Fibroblast of lung (primary cell): Measurements from ENCODE around the gene SEC61A1. TPM values are rescaled to one million over a fixed set of nuclear protein-coding genes. Genes with fewer than 3 reads are reported as not detected.

Source experiments
- DNase-seq, 2 donors: peaks; one replicate each; pipeline versions ENCODE4 v3.0.0 to v3.0.0-alpha.2; 2010; ENCODE audit warnings: low read depth in 2 of 2
- H2AFZ ChIP-seq: 2 replicates; pipeline ENCODE4 v1.5.1; 2012; ENCODE audit warnings: low read length, control low read depth, inconsistent platforms
- H3K27ac ChIP-seq: 2 replicates; pipeline ENCODE4 v1.5.1; 2011; ENCODE audit warnings: low read length, control low read depth; ENCODE audit not compliant: insufficient read depth
- H3K27me3 ChIP-seq: 2 replicates; pipeline ENCODE4 v1.5.1; 2011; ENCODE audit warnings: mild to moderate bottlenecking, low read length; ENCODE audit not compliant: control insufficient read depth, insufficient read depth
- H3K36me3 ChIP-seq: 2 replicates; pipeline ENCODE4 v1.5.1; 2011; ENCODE audit warnings: low read length; ENCODE audit not compliant: control insufficient read depth, insufficient read depth
- H3K4me1 ChIP-seq: 2 replicates; pipeline ENCODE4 v1.5.1; 2011; ENCODE audit warnings: low read length; ENCODE audit not compliant: control insufficient read depth, insufficient read depth; ENCODE audit errors: extremely low read depth
- H3K4me2 ChIP-seq: 2 replicates; pipeline ENCODE4 v1.5.1; 2011; ENCODE audit warnings: low read length, control low read depth; ENCODE audit not compliant: insufficient read depth; ENCODE audit errors: extremely low read depth
- H3K4me3 ChIP-seq, 4 experiments: fragments of 200-600 bp in 1 of 4; sonication (generic) in 1 of 4; replicated peaks in 1 of 4; 2 replicates each; pipeline ENCODE4 v1.5.1; 2011 to 2016; ENCODE audit warnings: low read length in 4 of 4, low read depth in 3 of 4, mild to moderate bottlenecking in 3 of 4, control low read depth in 2 of 4, inconsistent platforms in 1 of 4, mixed read lengths in 1 of 4; ENCODE audit not compliant: insufficient read depth in 1 of 4; ENCODE audit errors: control extremely low read depth in 1 of 4
- H3K79me2 ChIP-seq: 2 replicates; pipeline ENCODE4 v1.5.1; 2012; ENCODE audit warnings: mild to moderate bottlenecking, low read length, inconsistent platforms; ENCODE audit not compliant: control insufficient read depth, insufficient read depth
- H3K9ac ChIP-seq: 2 replicates; pipeline ENCODE4 v1.5.1; 2011; ENCODE audit warnings: mild to moderate bottlenecking, low read length, control low read depth; ENCODE audit not compliant: insufficient read depth
- H3K9me3 ChIP-seq: 2 replicates; pipeline ENCODE4 v1.5.1; 2012; ENCODE audit warnings: low read depth, low read length; ENCODE audit not compliant: control insufficient read depth, insufficient read depth
- H4K20me1 ChIP-seq: 2 replicates; pipeline ENCODE4 v1.5.1; 2011; ENCODE audit warnings: low read length; ENCODE audit not compliant: control insufficient read depth, insufficient read depth; ENCODE audit errors: extremely low read depth
- EZH2 ChIP-seq: IDR thresholded peaks from 2 replicates; pipeline ENCODE4 v1.5.1; 2012; ENCODE audit warnings: low read length, control low read depth, mild to moderate bottlenecking; ENCODE audit errors: missing control alignments
- polyA plus RNA-seq, 2 donors: library from polyadenylated mRNA; depleted of rRNA in 1 of 2; stranded (reverse) in 1 of 2; unstranded in 1 of 2; fragments of >200 nt; gene quantifications; 2 replicates each; pipeline ENCODE4 v1.2.1, GENCODE V29; 2011 to 2012; ENCODE audit warnings: missing spikeins in 1 of 2
- total RNA-seq: library from RNA; depleted of rRNA; stranded (reverse); fragments of >200 nt; gene quantifications from 2 replicates; pipeline ENCODE4 v1.2.1, GENCODE V29; 2014
- TF ChIP-seq, protein P1 (sequence below), 2 donors: IDR thresholded peaks in 1 of 2; conservative IDR thresholded peaks in 1 of 2; 1 replicate in 1 of 2; 2 replicates in 1 of 2; pipeline ENCODE4 v1.5.1; 2011 to 2012; ENCODE audit warnings: low read length in 2 of 2, control low read depth in 1 of 2, inconsistent platforms in 1 of 2, low read depth in 1 of 2, mild to moderate bottlenecking in 1 of 2

Gene SEC61A1
- total and polyA plus RNA-seq, 2 donors (not counting 1 experiment from before 2014, with no cell fraction given) = 398 to 509 TPM

DNA sequence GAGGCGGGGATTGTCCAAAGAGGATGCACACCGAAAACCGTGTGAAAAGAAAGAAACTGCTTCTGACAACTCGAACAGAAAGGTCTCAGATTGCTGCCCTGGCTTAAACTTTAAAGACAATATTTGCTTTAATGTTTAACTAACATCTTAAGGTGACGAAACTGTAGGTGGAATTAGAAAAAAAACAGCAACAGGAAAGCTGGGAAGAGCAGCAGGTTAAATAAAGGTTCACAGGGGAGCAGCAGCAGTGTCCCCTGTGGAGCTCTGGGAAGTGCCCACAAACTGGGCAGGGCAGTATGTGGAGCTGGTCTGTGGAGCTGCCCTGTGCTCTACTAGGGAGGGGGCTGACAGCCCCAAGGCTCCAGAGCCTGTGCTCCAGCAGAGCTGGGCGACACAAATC, 46.0 kb downstream of the SEC61A1 start:
- TF ChIP-seq EZH2 = no peak
- TF ChIP-seq, protein P1, sequence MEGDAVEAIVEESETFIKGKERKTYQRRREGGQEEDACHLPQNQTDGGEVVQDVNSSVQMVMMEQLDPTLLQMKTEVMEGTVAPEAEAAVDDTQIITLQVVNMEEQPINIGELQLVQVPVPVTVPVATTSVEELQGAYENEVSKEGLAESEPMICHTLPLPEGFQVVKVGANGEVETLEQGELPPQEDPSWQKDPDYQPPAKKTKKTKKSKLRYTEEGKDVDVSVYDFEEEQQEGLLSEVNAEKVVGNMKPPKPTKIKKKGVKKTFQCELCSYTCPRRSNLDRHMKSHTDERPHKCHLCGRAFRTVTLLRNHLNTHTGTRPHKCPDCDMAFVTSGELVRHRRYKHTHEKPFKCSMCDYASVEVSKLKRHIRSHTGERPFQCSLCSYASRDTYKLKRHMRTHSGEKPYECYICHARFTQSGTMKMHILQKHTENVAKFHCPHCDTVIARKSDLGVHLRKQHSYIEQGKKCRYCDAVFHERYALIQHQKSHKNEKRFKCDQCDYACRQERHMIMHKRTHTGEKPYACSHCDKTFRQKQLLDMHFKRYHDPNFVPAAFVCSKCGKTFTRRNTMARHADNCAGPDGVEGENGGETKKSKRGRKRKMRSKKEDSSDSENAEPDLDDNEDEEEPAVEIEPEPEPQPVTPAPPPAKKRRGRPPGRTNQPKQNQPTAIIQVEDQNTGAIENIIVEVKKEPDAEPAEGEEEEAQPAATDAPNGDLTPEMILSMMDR (conservative IDR thresholded peaks at IDR 0.05 in 1 of 2, IDR thresholded peaks at IDR 0.05 in 1 of 2; ENCODE audit: low read depth in 1 of 2, low read length in 2 of 2) = no peak
- Histone ChIP-seq H3K79me2 (no peaks in the 10 kb centered on the region), H3K9ac (no peak overlapping the region), H4K20me1 (no peaks in the 10 kb centered on the region), H3K27ac (no peak overlapping the region), H3K27me3 (no peaks in the 10 kb centered on the region), H3K36me3 (peaks cover 14% of the 10 kb centered on the region), H3K4me3 (no peak overlapping the region), H3K9me3 (no peaks in the 10 kb centered on the region), H2AFZ (no peak overlapping the region), H3K4me1 (peaks cover 5% of the 10 kb centered on the region), H3K4me2 (no peak overlapping the region)
- no peak for DNase-seq

DNA sequence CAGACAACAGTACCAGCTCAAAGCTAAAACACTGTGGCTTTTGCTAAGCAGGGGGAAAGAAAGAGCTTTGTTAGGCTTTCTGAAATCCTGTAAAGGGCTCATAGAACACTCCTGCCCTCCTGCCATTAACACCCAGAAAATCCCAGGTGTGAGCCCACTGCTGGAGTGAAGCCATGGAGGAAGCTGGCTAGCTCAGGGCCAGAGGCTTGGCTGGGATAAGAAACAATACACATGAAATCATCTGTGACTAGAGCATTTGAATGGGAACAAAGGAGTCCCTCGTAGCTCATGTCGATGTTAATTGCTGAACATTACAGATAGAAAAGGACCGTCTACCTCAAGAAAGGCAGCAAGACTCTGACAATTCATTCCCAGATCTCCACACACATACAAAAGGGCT, 47.9 kb downstream of the SEC61A1 start:
- no peak overlapping the region for H3K9ac ChIP-seq
- no peak for DNase-seq
- peaks cover 15% of the 10 kb centered on the region for H3K36me3 ChIP-seq
- H2AFZ ChIP-seq = no peak overlapping the region
- no peak overlapping the region for H3K27ac ChIP-seq
- no peaks in the 10 kb centered on the region for H3K27me3 ChIP-seq
- no peaks in the 10 kb centered on the region for H4K20me1 ChIP-seq
- H3K79me2 ChIP-seq = no peaks in the 10 kb centered on the region
- H3K4me1 ChIP-seq = peaks cover 3% of the 10 kb centered on the region
- H3K4me3 ChIP-seq = no peak overlapping the region
- no peak overlapping the region for H3K4me2 ChIP-seq
- TF ChIP-seq, protein P1 (conservative IDR thresholded peaks at IDR 0.05 in 1 of 2, IDR thresholded peaks at IDR 0.05 in 1 of 2; ENCODE audit: low read depth in 1 of 2, low read length in 2 of 2) = no peak
- no peak for TF ChIP-seq EZH2
- no peaks in the 10 kb centered on the region for H3K9me3 ChIP-seq

DNA sequence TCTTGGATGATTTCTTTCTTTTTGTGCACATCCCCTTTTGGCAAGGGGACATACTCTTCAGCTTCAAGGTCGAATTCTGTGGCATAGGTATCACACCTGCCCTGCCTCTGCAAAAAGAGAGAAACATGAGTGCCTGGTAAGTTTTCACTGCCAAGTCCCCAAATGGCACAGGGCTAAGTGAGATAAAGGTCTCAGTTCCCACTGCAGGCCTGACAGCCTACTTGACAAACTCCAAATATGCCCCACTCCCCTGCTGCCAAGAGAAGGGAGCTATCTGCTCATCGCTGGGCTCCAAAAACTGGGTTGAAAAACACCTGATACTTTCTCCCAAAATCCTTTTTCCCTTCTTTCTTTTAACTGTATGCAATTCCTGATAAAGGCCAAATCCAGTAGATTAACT, 48.4 kb downstream of the SEC61A1 start:
- Histone ChIP-seq H3K4me2 (no peak overlapping the region), H3K36me3 (peaks cover 15% of the 10 kb centered on the region), H3K4me1 (no peaks in the 10 kb centered on the region), H3K9ac (no peak overlapping the region), H3K9me3 (no peaks in the 10 kb centered on the region), H4K20me1 (no peaks in the 10 kb centered on the region), H3K27me3 (no peaks in the 10 kb centered on the region), H2AFZ (no peak overlapping the region), H3K79me2 (no peaks in the 10 kb centered on the region), H3K4me3 (no peak overlapping the region), H3K27ac (no peak overlapping the region)
- TF ChIP-seq EZH2 = no peak
- TF ChIP-seq, protein P1 (conservative IDR thresholded peaks at IDR 0.05 in 1 of 2, IDR thresholded peaks at IDR 0.05 in 1 of 2; ENCODE audit: low read depth in 1 of 2, low read length in 2 of 2) = no peak
- no peak for DNase-seq
